NCI-H1694 treated with DMSO at 0.1 percent for 48 hours (cell line): ENCODE measurements around the gene KCNC1.

Source experiments
- DNase-seq: peaks from one replicate; lab custom pipeline; 2025; lab: John Stamatoyannopoulos, UW

KCNC1 gene

DNA sequence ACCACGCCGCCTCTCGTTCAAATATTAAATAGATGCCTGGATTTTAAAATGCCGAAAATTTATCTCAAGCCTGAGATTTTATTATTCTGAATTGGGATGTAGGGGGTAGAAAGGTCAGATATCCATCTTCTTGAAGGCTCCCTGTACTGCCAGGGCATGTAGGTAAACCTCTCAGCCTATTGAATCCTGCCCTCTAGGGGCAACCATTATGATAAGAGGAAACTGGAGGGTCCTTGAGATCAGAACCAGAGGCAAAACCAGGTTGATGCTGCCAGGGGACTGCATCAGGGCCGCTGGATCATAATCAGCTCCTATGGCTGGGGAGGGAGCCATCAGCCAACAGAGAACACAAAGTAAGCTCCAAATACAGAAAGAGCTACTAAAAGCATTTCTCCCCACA, 92.4 kb downstream of the KCNC1 start:
- no peak for DNase-seq

GRCh38 chr11:17828311-17828751, 93.8 kb downstream of the KCNC1 start:
- DNase-seq = no peak

DNA sequence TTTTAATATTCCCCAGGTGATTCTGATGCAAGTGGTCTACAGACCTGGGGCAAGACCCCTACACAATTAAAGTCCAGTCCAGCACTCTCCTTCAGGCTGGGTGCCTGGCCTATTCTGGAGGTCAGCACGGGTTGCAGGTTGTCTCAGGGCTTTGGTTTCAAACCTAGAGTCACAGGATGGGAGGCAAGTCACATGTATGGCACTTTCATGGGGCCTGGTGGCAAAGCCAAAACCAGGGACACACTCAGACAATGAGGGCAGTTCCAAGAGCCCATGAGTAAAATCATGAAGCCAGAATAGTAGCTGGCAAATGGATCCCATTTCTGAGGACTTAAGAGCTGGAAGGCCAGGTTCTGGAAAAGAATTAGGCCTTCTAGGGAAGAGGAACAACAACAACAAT, 96.6 kb downstream of the KCNC1 start:
- no peak for DNase-seq

- DNase-seq = no peak
Measured at GRCh38 chr11:17831883-17832282, 97.3 kb downstream of the KCNC1 start.
